NCI-H1436 treated with DMSO at 0.1 percent for 48 hours (cell line): ENCODE measurements around the gene GPR153.
A peak's percentile ranks its signal among the peaks of the same experiment; 100 is the strongest.

Experiments
- DNase-seq: peaks from one replicate; lab custom pipeline; 2025; lab: John Stamatoyannopoulos, UW

Gene GPR153

DNA sequence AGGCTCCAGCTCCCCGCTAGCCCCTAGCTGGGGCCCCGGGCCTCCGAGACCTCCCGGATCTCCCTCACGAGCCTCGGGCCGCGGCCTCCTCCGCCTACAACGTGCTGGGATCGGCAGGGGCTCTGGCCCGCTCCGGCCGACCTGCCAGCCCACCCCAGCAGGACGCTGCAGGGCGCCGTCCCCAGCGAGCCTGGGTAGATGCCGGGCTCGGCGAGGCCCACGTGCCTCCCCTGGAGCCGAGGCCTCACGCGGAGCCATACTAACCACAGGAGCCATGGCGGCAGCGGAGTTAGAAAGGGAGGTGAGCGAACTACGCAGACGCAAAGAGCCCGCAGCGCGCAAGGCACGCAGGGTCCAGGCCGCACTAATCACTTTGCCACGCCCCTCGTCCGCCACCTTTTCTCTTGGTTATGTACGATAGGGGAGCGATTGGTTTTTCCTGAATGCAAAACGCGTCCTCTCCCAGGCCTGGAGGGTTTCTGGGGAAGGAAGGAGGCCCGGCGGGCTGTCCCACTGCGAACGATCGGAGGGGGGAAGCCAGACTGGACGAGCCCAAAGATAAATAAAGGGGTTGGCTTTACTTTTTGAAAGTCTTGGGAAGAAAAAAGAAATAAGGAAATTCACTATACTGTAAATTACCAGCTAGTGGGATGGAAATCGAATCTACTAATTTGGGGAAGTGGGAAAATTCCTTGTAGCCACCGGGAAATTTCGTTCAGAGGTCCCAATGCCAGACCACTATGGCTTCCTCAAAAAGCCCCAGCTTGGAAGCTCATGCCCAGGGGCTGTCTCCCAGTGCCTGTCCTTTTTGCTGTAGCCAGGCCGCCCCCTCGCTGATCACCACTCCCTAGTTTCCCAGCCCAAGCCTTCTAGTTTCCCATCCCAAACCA is 61.4 kb downstream of the GPR153 start, which contains the start of gene RPL22:
TSS of gene RPL22 (minus strand) at position 298 of the 890 bp plus-strand sequence. CDS start at position 276, 22 bp downstream.
- peak; percentile 95 for DNase-seq

DNA sequence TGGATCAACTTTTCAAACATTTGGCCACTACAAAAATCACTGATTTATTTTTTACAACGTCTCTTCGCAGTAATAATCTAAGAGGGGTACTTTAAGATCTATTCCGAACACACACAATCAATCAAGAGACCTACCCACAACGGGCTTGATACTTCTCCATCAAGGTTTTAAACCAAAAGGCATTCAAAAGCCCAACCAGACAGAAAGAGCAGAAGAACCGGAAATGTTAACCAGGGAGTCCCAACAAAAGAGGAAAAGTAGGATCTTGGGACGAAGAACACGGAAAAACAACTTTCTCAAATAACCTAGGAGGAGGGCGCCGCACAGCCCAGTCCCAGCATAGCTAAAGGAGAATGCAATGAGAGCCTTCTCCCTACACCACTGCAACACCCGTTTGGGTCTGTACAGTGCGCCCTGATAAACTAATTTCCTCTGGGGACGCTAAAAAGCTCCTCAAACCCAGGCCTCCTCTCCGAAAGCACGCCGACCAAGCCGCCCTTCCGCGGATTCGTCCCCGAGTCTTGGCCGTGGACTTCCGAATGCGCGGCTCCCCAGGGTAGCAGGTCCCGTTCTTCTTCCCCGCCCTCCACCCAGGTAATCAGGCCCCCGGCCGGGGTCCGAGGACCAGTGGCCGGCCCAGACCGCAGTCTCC is 62.1 kb downstream of the GPR153 start:
- DNase-seq = no peak

DNA sequence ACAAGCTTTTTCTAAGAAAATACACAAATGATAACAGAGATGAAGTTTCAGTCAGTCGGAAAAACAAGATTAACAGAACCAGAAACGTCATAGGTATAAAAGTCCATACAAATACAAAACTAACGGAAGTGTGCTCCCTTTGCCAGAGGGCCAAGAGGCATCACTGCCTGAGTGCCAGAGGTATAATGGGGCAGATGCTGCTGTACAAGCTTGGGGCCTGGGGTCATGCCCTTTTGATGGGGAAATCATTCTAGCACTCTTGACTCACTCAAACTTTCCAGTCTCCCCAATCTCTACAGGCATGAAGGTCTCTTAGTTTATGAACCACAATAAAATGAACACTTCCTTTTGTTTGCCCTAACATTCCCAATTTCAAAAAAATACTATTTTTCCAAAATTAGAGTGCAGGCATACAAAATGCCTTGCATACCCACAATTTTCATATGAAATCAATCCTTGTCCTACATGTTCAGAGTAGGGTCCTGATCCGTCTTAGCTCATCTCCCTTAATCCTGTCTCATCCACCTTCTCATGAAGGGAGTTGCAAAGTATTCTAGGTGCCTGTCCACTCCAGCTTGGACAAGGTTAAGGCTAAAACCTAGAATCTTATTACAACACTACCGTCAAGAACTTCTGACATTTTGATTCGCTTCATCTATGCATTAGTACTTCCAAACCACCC is 63.0 kb downstream of the GPR153 start:
- DNase-seq = no peak
